ENCODE data around the gene SDK2. TPM values are rescaled to one million over a fixed set of nuclear protein-coding genes. Genes with fewer than 3 reads are reported as not detected.

SDK2 gene
- total RNA-seq, 1 donor from 2014 or later: 11.2 TPM

- DNase-seq (ENCODE audit: low read depth) (no peak), FAIRE-seq (no peak)
- no peak for TF ChIP-seq EZH2 (IDR thresholded peaks at IDR 0.05; ENCODE audit: insufficient read depth, low read length)
- TF ChIP-seq, protein P1, sequence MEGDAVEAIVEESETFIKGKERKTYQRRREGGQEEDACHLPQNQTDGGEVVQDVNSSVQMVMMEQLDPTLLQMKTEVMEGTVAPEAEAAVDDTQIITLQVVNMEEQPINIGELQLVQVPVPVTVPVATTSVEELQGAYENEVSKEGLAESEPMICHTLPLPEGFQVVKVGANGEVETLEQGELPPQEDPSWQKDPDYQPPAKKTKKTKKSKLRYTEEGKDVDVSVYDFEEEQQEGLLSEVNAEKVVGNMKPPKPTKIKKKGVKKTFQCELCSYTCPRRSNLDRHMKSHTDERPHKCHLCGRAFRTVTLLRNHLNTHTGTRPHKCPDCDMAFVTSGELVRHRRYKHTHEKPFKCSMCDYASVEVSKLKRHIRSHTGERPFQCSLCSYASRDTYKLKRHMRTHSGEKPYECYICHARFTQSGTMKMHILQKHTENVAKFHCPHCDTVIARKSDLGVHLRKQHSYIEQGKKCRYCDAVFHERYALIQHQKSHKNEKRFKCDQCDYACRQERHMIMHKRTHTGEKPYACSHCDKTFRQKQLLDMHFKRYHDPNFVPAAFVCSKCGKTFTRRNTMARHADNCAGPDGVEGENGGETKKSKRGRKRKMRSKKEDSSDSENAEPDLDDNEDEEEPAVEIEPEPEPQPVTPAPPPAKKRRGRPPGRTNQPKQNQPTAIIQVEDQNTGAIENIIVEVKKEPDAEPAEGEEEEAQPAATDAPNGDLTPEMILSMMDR (IDR thresholded peaks at IDR 0.05; ENCODE audit: insufficient read depth, low read depth, low read length): no peak
- no peaks in the 10 kb centered on the region for H3K4me1 ChIP-seq (ENCODE audit: insufficient read depth, low read length)
- no peaks in the 10 kb centered on the region for H3K36me3 ChIP-seq (ENCODE audit: insufficient read depth, low read length)
- Mint-ChIP-seq H3K4me3 (ENCODE audit: unreplicated experiment) (no peak overlapping the region), H3K36me3 (ENCODE audit: low read depth, unreplicated experiment) (peaks cover 10% of the 10 kb centered on the region), H3K9me3 (ENCODE audit: unreplicated experiment) (peaks cover 9% of the 10 kb centered on the region), H3K27ac (ENCODE audit: unreplicated experiment) (no peak overlapping the region), H3K4me1 (ENCODE audit: low read depth, unreplicated experiment) (peaks cover 10% of the 10 kb centered on the region), H3K27me3 (ENCODE audit: low read depth, unreplicated experiment) (peaks cover 62% of the 10 kb centered on the region)
- no peaks in the 10 kb centered on the region for H3K79me2 ChIP-seq (ENCODE audit: insufficient read depth, low read length)
- H3K27ac ChIP-seq (ENCODE audit: low read depth, low read length): no peak overlapping the region
- H3K9me3 ChIP-seq (ENCODE audit: insufficient read depth, low read depth, low read length): no peaks in the 10 kb centered on the region
- H3K27me3 ChIP-seq (ENCODE audit: insufficient read depth, low read length): no peaks in the 10 kb centered on the region
- H3K4me2 ChIP-seq (ENCODE audit: low read length): no peak overlapping the region
- H3K4me3 ChIP-seq (ENCODE audit: insufficient read depth, low read depth, low read length): no peak overlapping the region
- no peak overlapping the region for H3K9ac ChIP-seq (ENCODE audit: low read length)
- no peak overlapping the region for H2AFZ ChIP-seq (ENCODE audit: low read depth, low read length)
- H4K20me1 ChIP-seq (ENCODE audit: insufficient read depth, low read length): no peaks in the 10 kb centered on the region
Observed at GRCh38 chr17:73495641-73496040, 148.6 kb downstream of the SDK2 start.

DNA sequence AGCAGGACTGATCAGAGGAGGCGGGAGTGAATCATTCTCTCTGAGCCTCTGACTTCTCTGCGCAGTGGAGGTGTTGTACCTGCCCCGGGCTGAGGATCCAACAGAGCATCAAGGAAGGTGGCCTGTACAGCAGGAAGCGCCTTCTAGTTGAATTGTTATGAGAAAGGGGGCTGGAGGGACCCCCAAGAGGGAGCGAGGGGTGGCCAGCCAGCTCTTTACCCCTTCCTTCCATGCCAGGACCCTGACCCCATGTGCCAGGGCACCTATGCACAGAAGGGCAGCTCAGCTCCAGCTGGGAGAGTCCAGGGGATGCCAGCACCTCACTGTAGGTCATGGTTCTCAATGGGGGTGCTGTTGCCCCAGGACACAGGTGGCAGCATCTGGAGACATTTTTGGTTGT lies 149.3 kb downstream of the SDK2 start:
- Histone ChIP-seq H3K27ac (ENCODE audit: low read depth, low read length) (no peak overlapping the region), H3K9ac (ENCODE audit: low read length) (no peak overlapping the region), H3K79me2 (ENCODE audit: insufficient read depth, low read length) (no peaks in the 10 kb centered on the region), H3K27me3 (ENCODE audit: insufficient read depth, low read length) (no peaks in the 10 kb centered on the region), H4K20me1 (ENCODE audit: insufficient read depth, low read length) (no peaks in the 10 kb centered on the region), H3K4me2 (ENCODE audit: low read length) (no peak overlapping the region), H3K9me3 (ENCODE audit: insufficient read depth, low read depth, low read length) (no peaks in the 10 kb centered on the region), H3K4me3 (ENCODE audit: insufficient read depth, low read depth, low read length) (no peak overlapping the region), H3K36me3 (ENCODE audit: insufficient read depth, low read length) (no peaks in the 10 kb centered on the region), H3K4me1 (ENCODE audit: insufficient read depth, low read length) (no peaks in the 10 kb centered on the region), H2AFZ (ENCODE audit: low read depth, low read length) (no peak overlapping the region)
- no peak overlapping the region for H3K27ac Mint-ChIP-seq (ENCODE audit: unreplicated experiment)
- FAIRE-seq (no peak), DNase-seq (ENCODE audit: low read depth) (no peak)
- peaks cover 10% of the 10 kb centered on the region for H3K4me1 Mint-ChIP-seq (ENCODE audit: low read depth, unreplicated experiment)
- peaks cover 6% of the 10 kb centered on the region for H3K36me3 Mint-ChIP-seq (ENCODE audit: low read depth, unreplicated experiment)
- no peak overlapping the region for H3K4me3 Mint-ChIP-seq (ENCODE audit: unreplicated experiment)
- H3K9me3 Mint-ChIP-seq (ENCODE audit: unreplicated experiment): peaks cover 9% of the 10 kb centered on the region
- peaks cover 57% of the 10 kb centered on the region for H3K27me3 Mint-ChIP-seq (ENCODE audit: low read depth, unreplicated experiment)
- no peak for TF ChIP-seq EZH2 (IDR thresholded peaks at IDR 0.05; ENCODE audit: insufficient read depth, low read length)
- TF ChIP-seq, protein P1 (IDR thresholded peaks at IDR 0.05; ENCODE audit: insufficient read depth, low read depth, low read length): no peak

DNA sequence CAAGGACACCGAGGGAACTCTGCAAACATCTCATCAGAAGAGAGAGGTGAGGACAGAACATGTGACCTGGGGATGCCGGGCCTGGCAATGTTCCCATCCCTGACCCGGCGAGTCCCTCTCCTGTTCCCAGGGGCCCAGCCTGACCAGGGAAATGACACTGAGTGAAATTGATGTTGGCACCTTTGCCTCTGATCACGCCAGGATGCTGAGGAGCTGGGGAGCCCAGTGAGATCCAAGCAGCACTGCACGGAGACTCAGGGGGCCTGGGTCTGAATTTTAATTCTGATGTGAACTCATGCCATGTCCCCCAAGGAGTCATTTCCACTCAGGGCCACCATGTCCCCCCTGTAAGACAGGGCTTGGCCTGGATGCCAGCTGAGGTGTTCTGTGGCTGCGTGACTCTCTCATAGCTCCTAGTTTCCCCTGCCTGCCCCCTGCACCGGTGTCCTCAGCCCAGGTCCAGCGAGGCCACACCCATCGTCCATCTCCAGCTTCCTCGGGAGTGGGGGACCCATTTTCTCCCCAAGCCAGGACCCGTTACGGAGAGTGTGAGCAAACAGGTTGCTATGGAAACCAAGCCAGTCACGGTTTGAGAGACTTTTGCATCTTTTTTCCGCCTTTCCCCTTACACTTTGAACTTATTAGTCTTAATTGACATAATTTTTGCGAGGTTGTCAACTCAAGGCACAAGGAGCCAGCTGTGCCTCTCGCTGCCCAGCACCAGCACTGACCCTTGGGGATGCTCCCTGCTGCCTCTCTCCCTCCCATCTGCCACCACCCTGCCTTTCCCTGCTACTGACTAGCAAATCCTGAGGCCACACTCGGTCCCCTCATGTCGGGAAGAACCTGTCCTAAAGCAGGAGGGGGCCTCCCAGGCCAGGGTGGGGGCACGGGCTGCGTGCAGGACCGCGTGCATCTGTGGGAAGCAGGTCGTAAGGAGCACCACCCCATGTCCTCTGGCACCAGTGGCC lies 150.0 kb downstream of the SDK2 start:
- Histone ChIP-seq H3K27me3 (ENCODE audit: insufficient read depth, low read length) (no peaks in the 10 kb centered on the region), H3K9me3 (ENCODE audit: insufficient read depth, low read depth, low read length) (no peaks in the 10 kb centered on the region), H4K20me1 (ENCODE audit: insufficient read depth, low read length) (no peaks in the 10 kb centered on the region), H3K27ac (ENCODE audit: low read depth, low read length) (no peak overlapping the region), H3K9ac (ENCODE audit: low read length) (no peak overlapping the region), H2AFZ (ENCODE audit: low read depth, low read length) (no peak overlapping the region), H3K4me3 (ENCODE audit: insufficient read depth, low read depth, low read length) (no peak overlapping the region), H3K4me2 (ENCODE audit: low read length) (no peak overlapping the region), H3K79me2 (ENCODE audit: insufficient read depth, low read length) (no peaks in the 10 kb centered on the region), H3K36me3 (ENCODE audit: insufficient read depth, low read length) (no peaks in the 10 kb centered on the region), H3K4me1 (ENCODE audit: insufficient read depth, low read length) (no peaks in the 10 kb centered on the region)
- Mint-ChIP-seq H3K9me3 (ENCODE audit: unreplicated experiment) (peaks cover 9% of the 10 kb centered on the region), H3K4me3 (ENCODE audit: unreplicated experiment) (no peak overlapping the region), H3K27ac (ENCODE audit: unreplicated experiment) (no peak overlapping the region), H3K36me3 (ENCODE audit: low read depth, unreplicated experiment) (peaks cover 6% of the 10 kb centered on the region), H3K4me1 (ENCODE audit: low read depth, unreplicated experiment) (peaks cover 10% of the 10 kb centered on the region), H3K27me3 (ENCODE audit: low read depth, unreplicated experiment) (peaks cover 53% of the 10 kb centered on the region)
- FAIRE-seq (no peak), DNase-seq (ENCODE audit: low read depth) (no peak)
- TF ChIP-seq, protein P1 (IDR thresholded peaks at IDR 0.05; ENCODE audit: insufficient read depth, low read depth, low read length): no peak
- TF ChIP-seq EZH2 (IDR thresholded peaks at IDR 0.05; ENCODE audit: insufficient read depth, low read length): no peak
